ENCODE measurements around the gene C11orf24. TPM values are rescaled to one million over a fixed set of nuclear protein-coding genes. Genes with fewer than 3 reads are reported as not detected.

The C11orf24 gene
- total and polyA plus RNA-seq, 2 of the 8 experiments (the other 6 are each of a cell fraction or from before 2014, with no cell fraction given) = 45.4 to 51.7 TPM

GRCh38 chr11:68271023-68271780, 571 bp downstream of the C11orf24 start:
- CTCF ChIA-PET (ENCODE audit: partially characterized antibody) = interaction anchor here (0.6 to 5.6 kb wide), 12 partner anchors 13 to 1910 kb away, joined by 3 to 49 read pairs (median 4); no protein-coding TSS in a partner anchor
- H2BK20ac ChIP-seq (ENCODE audit: low read length) = no peak overlapping the region
- DNase-seq (ENCODE audit: low read depth in 1 of 2, low spot score in 2 of 2) (peak in 1 of 2 experiments; percentile 74), FAIRE-seq (no peak)
- no peak overlapping the region for H4K91ac ChIP-seq (replicated peaks; ENCODE audit: insufficient read length, low read length)
- no peak overlapping the region for H2BK15ac ChIP-seq (ENCODE audit: low read length)
- no peaks in the 10 kb centered on the region for H3K27me3 ChIP-seq (replicated peaks in 1 of 4; ENCODE audit: control insufficient read depth in 3 of 4, extremely low read depth in 1 of 4, insufficient read depth in 3 of 4, low read length in 3 of 4)
- no peak overlapping the region; the same call in 1 of the 2 replicates for H2BK12ac ChIP-seq (ENCODE audit: low read depth, low read length)
- H4K8ac ChIP-seq (ENCODE audit: extremely low read depth, insufficient read depth, low read length) = no peak overlapping the region; the same call in 1 of the 2 replicates
- peak overlapping the region; percentile 67 to 88 (median 80) for H3K9ac ChIP-seq (replicated peaks in 1 of 4; ENCODE audit: extremely low read depth in 1 of 4, low read depth in 3 of 4, low read length in 3 of 4)
- H3K18ac ChIP-seq (ENCODE audit: extremely low read depth, low read length) = no peak overlapping the region; the same call in 1 of the 2 replicates
- no peak overlapping the region for H2AK5ac ChIP-seq (ENCODE audit: low read depth, low read length)
- peaks cover 4% of the 10 kb centered on the region in 2 experiments for H4K20me1 ChIP-seq (replicated peaks in 1 of 2; ENCODE audit: control insufficient read depth in 1 of 2, insufficient read depth in 2 of 2, low read length in 2 of 2)
- H3K23me2 ChIP-seq (ENCODE audit: low read depth, low read length) = peaks cover 4% of the 10 kb centered on the region; the same call in 1 of the 2 replicates
- H3K27ac ChIP-seq (ENCODE audit: low read depth, low read length) = peak overlapping the region; percentile 48
- H3K23ac ChIP-seq (ENCODE audit: insufficient read length) = no peak overlapping the region
- H3K56ac ChIP-seq (replicated peaks; ENCODE audit: insufficient read length, low read depth, low read length) = peak overlapping the region; percentile 3
- WGBS, 2 experiments (ENCODE audit: extremely low coverage in 1 of 2, insufficient coverage in 1 of 2, insufficient read length in 1 of 2, insufficient replicate concordance in 2 of 2, low coverage in 1 of 2, low lambda C conversion rate in 2 of 2, missing lambda C conversion rate in 1 of 2) = 13% methylated on average over 19 of the region's 23 CpGs; no CpG with 5 or more reads in 1 of the 2 experiments
- POLR2A ChIA-PET (ENCODE audit: partially characterized antibody) = interaction anchor here (0.7 to 3.4 kb wide), 15 partner anchors 11 to 585 kb away, joined by 3 to 22 read pairs (median 3); partner anchors contain the start of gene PPP6R3
- H4K5ac ChIP-seq (ENCODE audit: insufficient read length, low read depth, low read length) = no peak overlapping the region
- H3K79me1 ChIP-seq (ENCODE audit: low read depth, low read length) = peaks cover 12% of the 10 kb centered on the region
- peak overlapping the region; percentile 47 to 99 (median 89) for H3K4me3 ChIP-seq (ENCODE audit: extremely low read depth in 1 of 4, insufficient read depth in 2 of 4, low read depth in 3 of 4, low read length in 4 of 4)
- peak overlapping the region; percentile 40 to 94 for H3K4me2 ChIP-seq (ENCODE audit: insufficient read depth in 1 of 2, low read depth in 2 of 2, low read length in 2 of 2)
- peaks cover 0 to 5% (median 1%) of the 10 kb centered on the region in 4 experiments; a peak in 4 of 7 replicates for H3K4me1 ChIP-seq (replicated peaks in 1 of 4; ENCODE audit: control insufficient read depth in 3 of 4, insufficient read depth in 4 of 4, low read length in 3 of 4)
- peaks cover 9 to 16% (median 12%) of the 10 kb centered on the region in 4 experiments for H3K36me3 ChIP-seq (ENCODE audit: control insufficient read depth in 2 of 4, insufficient read depth in 4 of 4, low read length in 3 of 4)
- no peaks in the 10 kb centered on the region for H3K9me3 ChIP-seq (ENCODE audit: insufficient read depth in 2 of 2, low read depth in 1 of 2, low read length in 1 of 2)
- H2BK5ac ChIP-seq (ENCODE audit: low read depth, low read length) = peak overlapping the region; percentile 76; the same call in 1 of the 2 replicates
- H3K79me2 ChIP-seq (ENCODE audit: control insufficient read depth in 1 of 2, insufficient read depth in 2 of 2, low read length in 2 of 2) = peaks cover 0 to 21% of the 10 kb centered on the region in 2 experiments; a peak in 3 of 4 replicates
- no peak overlapping the region for H3K4ac ChIP-seq (replicated peaks; ENCODE audit: insufficient read length, low read depth, low read length)
- H3K14ac ChIP-seq (ENCODE audit: insufficient read length) = no peak overlapping the region
- no peak overlapping the region for H2BK120ac ChIP-seq (replicated peaks; ENCODE audit: low read depth, low read length)
- no peak overlapping the region for H2AFZ ChIP-seq (ENCODE audit: low read length)
- TF ChIP-seq KDM5A (IDR thresholded peaks at IDR 0.05; ENCODE audit: low read length) (0 out of 2 replicates have a peak, but pooled peaks have one; percentile 10), MAX (IDR thresholded peaks at IDR 0.05) (peak; percentile 54; the same call in 1 of the 2 replicates), BACH1 (IDR thresholded peaks at IDR 0.05; ENCODE audit: low read length) (no peak), SAP30 (IDR thresholded peaks at IDR 0.05; ENCODE audit: insufficient read depth, insufficient replicate concordance, low read length) (peak; percentile 64), CTCF (IDR thresholded peaks at IDR 0.05; ENCODE audit: control extremely low read depth in 1 of 3, insufficient read depth in 1 of 3, low read depth in 1 of 3, low read length in 3 of 3) (peak; percentile 47 to 57 (median 48)), SIN3A (conservative IDR thresholded peaks at IDR 0.05 in 1 of 2, IDR thresholded peaks at IDR 0.05 in 1 of 2; ENCODE audit: low read depth in 1 of 2, low read length in 2 of 2) (peak in 1 of 2 experiments; percentile 27), CREB1 (IDR thresholded peaks at IDR 0.05) (peak; percentile 12; the same call in 1 of the 2 replicates)
